MM.1S (cell line): ENCODE measurements around the gene NRAS.

Experiments used
- EZH2 ChIP-seq: fragments of 300-600 bp; sonication (generic); optimal IDR thresholded peaks from 2 replicates; pipeline ENCODE3; 2017; ENCODE audit warnings: low read depth, mild to moderate bottlenecking, antibody characterized with exemption, low read length, mixed read lengths
- EZH2phosphoT487 ChIP-seq: fragments of 300-600 bp; sonication (generic); IDR thresholded peaks from 2 replicates; pipeline ENCODE4 v1.6.1; 2018; ENCODE audit warnings: antibody characterized with exemption, low read length
- TF ChIP-seq, protein P1 (sequence below): fragments of 300-600 bp; sonication (generic); IDR thresholded peaks from 2 replicates; pipeline ENCODE4 v1.5.1; 2016; ENCODE audit warnings: antibody characterized with exemption, low read length, mixed read lengths

- TF ChIP-seq, protein P1, sequence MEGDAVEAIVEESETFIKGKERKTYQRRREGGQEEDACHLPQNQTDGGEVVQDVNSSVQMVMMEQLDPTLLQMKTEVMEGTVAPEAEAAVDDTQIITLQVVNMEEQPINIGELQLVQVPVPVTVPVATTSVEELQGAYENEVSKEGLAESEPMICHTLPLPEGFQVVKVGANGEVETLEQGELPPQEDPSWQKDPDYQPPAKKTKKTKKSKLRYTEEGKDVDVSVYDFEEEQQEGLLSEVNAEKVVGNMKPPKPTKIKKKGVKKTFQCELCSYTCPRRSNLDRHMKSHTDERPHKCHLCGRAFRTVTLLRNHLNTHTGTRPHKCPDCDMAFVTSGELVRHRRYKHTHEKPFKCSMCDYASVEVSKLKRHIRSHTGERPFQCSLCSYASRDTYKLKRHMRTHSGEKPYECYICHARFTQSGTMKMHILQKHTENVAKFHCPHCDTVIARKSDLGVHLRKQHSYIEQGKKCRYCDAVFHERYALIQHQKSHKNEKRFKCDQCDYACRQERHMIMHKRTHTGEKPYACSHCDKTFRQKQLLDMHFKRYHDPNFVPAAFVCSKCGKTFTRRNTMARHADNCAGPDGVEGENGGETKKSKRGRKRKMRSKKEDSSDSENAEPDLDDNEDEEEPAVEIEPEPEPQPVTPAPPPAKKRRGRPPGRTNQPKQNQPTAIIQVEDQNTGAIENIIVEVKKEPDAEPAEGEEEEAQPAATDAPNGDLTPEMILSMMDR: no peak
- TF ChIP-seq EZH2 (no peak), EZH2phosphoT487 (no peak)
Measured at GRCh38 chr1:114710360-114710759, 6.2 kb downstream of the NRAS start.
